CD14-positive monocyte (primary cell): ENCODE results near the gene KCNQ1. TPM values are rescaled to one million over a fixed set of nuclear protein-coding genes. Genes with fewer than 3 reads are reported as not detected.

Experiments
- DNase-seq, 3 donors: peaks; one replicate each; pipeline ENCODE4 v3.0.0-alpha.2; 2011 to 2022
- H2AFZ ChIP-seq: 2 replicates; pipeline ENCODE4 v1.6.0; 2012; ENCODE audit warnings: mild to moderate bottlenecking, low read depth, low read length, inconsistent platforms; ENCODE audit not compliant: insufficient read depth, poor library complexity, severe bottlenecking
- H3K27ac ChIP-seq, 2 donors: 1 replicate in 1 of 2; 2 replicates in 1 of 2; pipeline ENCODE4 v1.5.1; 2012 to 2013; ENCODE audit warnings: low read length in 2 of 2, control low read depth in 1 of 2, inconsistent platforms in 1 of 2, low read depth in 1 of 2, mild to moderate bottlenecking in 1 of 2
- H3K27me3 ChIP-seq, 2 donors: one replicate each; pipeline versions ENCODE4 v1.6.0 to v1.6.1; 2011 to 2013; ENCODE audit warnings: low read length in 2 of 2; ENCODE audit not compliant: control insufficient read depth in 2 of 2, insufficient read depth in 2 of 2
- H3K36me3 ChIP-seq, 2 donors: replicated peaks in 1 of 2; 1 replicate in 1 of 2; 2 replicates in 1 of 2; pipeline versions ENCODE4 v1.5.1 to v1.6.1; 2012 to 2013; ENCODE audit warnings: low read length in 2 of 2, control low read depth in 1 of 2, inconsistent platforms in 1 of 2, mild to moderate bottlenecking in 1 of 2; ENCODE audit not compliant: insufficient read depth in 2 of 2, control insufficient read depth in 1 of 2
- H3K4me1 ChIP-seq, 2 donors: 1 replicate in 1 of 2; 2 replicates in 1 of 2; pipeline versions ENCODE4 v1.5.1 to v1.6.1; 2012 to 2013; ENCODE audit warnings: low read length in 2 of 2, control low read depth in 1 of 2, inconsistent platforms in 1 of 2, mild to moderate bottlenecking in 1 of 2, moderate library complexity in 1 of 2; ENCODE audit not compliant: insufficient read depth in 2 of 2, control insufficient read depth in 1 of 2
- H3K4me2 ChIP-seq: replicated peaks from 2 replicates; pipeline ENCODE3; 2012; ENCODE audit warnings: low read length, moderate library complexity, mild to moderate bottlenecking; ENCODE audit not compliant: poor library complexity, severe bottlenecking; ENCODE audit errors: extremely low read depth
- H3K4me3 ChIP-seq, 3 experiments: fragments of 200-600 bp in 1 of 3; sonication (generic) in 1 of 3; replicated peaks in 1 of 3; 1 replicate in 2 of 3; 2 replicates in 1 of 3; pipeline ENCODE4 v1.5.1; 2011 to 2013; ENCODE audit warnings: low read length in 3 of 3, mild to moderate bottlenecking in 3 of 3, control low read depth in 2 of 3, low read depth in 2 of 3, inconsistent platforms in 1 of 3, moderate library complexity in 1 of 3
- H3K79me2 ChIP-seq: 2 replicates; pipeline ENCODE4 v1.6.0; 2012; ENCODE audit warnings: mild to moderate bottlenecking, control low read depth, inconsistent platforms, low read length, moderate library complexity; ENCODE audit not compliant: insufficient read depth
- H3K9ac ChIP-seq: 2 replicates; pipeline ENCODE4 v1.6.0; 2017; ENCODE audit warnings: low read length, mild to moderate bottlenecking; ENCODE audit not compliant: insufficient read depth, poor library complexity, severe bottlenecking
- H3K9me3 ChIP-seq, 2 donors: replicated peaks in 1 of 2; 1 replicate in 1 of 2; 2 replicates in 1 of 2; pipeline versions ENCODE4 v1.5.1 to v1.6.1; 2012 to 2013; ENCODE audit warnings: low read length in 2 of 2, control low read depth in 1 of 2; ENCODE audit not compliant: control insufficient read depth in 1 of 2, insufficient read depth in 1 of 2
- H4K20me1 ChIP-seq: 2 replicates; pipeline ENCODE4 v1.6.0; 2012; ENCODE audit warnings: mild to moderate bottlenecking, low read length, control low read depth, moderate library complexity; ENCODE audit not compliant: insufficient read depth
- H3K27ac Mint-ChIP-seq, 7 donors: one replicate each; pipeline ENCODE4 v1.8.0; 2020; ENCODE audit warnings: mild to moderate bottlenecking in 7 of 7, mixed read lengths in 7 of 7, moderate library complexity in 6 of 7, inconsistent platforms in 2 of 7
- H3K27me3 Mint-ChIP-seq, 3 donors: one replicate each; pipeline ENCODE4 v1.8.0; 2021 to 2022; ENCODE audit warnings: low read depth in 3 of 3, mild to moderate bottlenecking in 3 of 3, mixed read lengths in 3 of 3, moderate library complexity in 3 of 3, inconsistent platforms in 1 of 3
- H3K36me3 Mint-ChIP-seq, 2 donors: one replicate each; pipeline ENCODE4 v1.8.0; 2020; ENCODE audit warnings: mixed read lengths in 2 of 2, inconsistent platforms in 1 of 2, mild to moderate bottlenecking in 1 of 2
- H3K4me1 Mint-ChIP-seq: one replicate; pipeline ENCODE4 v1.8.0; 2020; ENCODE audit warnings: mild to moderate bottlenecking, mixed read lengths
- H3K4me3 Mint-ChIP-seq, 2 donors: one replicate each; pipeline ENCODE4 v1.8.0; 2020; ENCODE audit warnings: mild to moderate bottlenecking in 2 of 2, mixed read lengths in 2 of 2, moderate library complexity in 1 of 2
- H3K9me3 Mint-ChIP-seq, 7 donors: one replicate each; pipeline ENCODE4 v1.8.0; 2020 to 2022; ENCODE audit warnings: mixed read lengths in 7 of 7, mild to moderate bottlenecking in 6 of 7, moderate library complexity in 6 of 7, inconsistent platforms in 2 of 7
- WGBS: methylation state at CpG from one replicate; pipeline ENCODE4 v1.1.5; 2013; ENCODE audit warnings: missing lambda C conversion rate; ENCODE audit not compliant: insufficient coverage; 5-methylcytosine and 5-hydroxymethylcytosine counted together
- intact Hi-C, 2 donors: fragments of 100-400 bp; cut with micrococcal nuclease; formaldehyde crosslinking; loops; one replicate each; pipeline versions ENCODE4 v1.15.0 to v1.15.1; 2023
- polyA plus RNA-seq, 3 donors: library from polyadenylated mRNA; depleted of rRNA in 1 of 3; unstranded in 2 of 3; stranded (reverse) in 1 of 3; fragments of 300-500 nt in 2 of 3; fragments of >200 nt in 1 of 3; fragmentation: Illumina TruSeq in 2 of 3; gene quantifications; 1 replicate in 2 of 3; 2 replicates in 1 of 3; pipeline ENCODE4 v1.2.3, GENCODE V29; 2012 to 2021
- TF ChIP-seq, protein P1 (sequence below): fragments of 200-600 bp; IDR thresholded peaks from one replicate; pipeline ENCODE4 v1.8.0; 2022; ENCODE audit warnings: antibody characterized with exemption, mild to moderate bottlenecking

The KCNQ1 gene
- polyA plus RNA-seq, 3 donors: 14.9 to 31.8 (median 21.6) TPM

DNA sequence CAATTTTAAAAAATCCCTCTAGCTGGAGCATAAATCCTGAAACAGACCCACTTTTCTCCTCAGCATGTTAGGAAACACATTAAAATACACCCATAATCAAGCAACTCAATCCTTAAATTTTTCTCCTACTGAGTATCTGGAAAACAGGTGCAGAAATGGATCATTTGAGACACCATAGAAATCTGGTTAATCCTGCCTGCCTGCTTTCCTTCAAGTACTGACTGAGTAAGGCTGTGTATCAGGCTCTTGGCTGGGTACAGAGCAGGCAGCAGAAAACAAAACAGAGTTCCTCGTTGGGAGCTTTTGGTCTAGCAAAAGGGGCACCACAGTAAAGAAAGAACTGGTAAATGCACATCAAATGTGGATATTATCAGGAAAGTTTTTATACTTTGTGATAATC lies 253.1 kb downstream of the KCNQ1 start:
- intact Hi-C loops: loop anchor here in 1 of 2 donors (10.0 kb wide), 1 partner anchor 187 kb away; the partner anchor contains the start of gene CDKN1C
- peaks cover 8 to 12% (median 11%) of the 10 kb centered on the region in 7 donors for H3K9me3 Mint-ChIP-seq
- DNase-seq: no peak
- no peak overlapping the region for H3K4me2 ChIP-seq
- peaks cover 21 to 23% of the 10 kb centered on the region in 2 donors for H3K4me1 ChIP-seq
- H3K36me3 ChIP-seq: peaks cover 6 to 28% of the 10 kb centered on the region in 2 donors
- no peak overlapping the region for H2AFZ ChIP-seq
- H3K4me3 ChIP-seq: no peak overlapping the region
- H3K27ac ChIP-seq: no peak overlapping the region
- H3K27me3 Mint-ChIP-seq: peaks cover 3 to 7% (median 5%) of the 10 kb centered on the region in 3 donors
- peaks cover 7% of the 10 kb centered on the region for H3K79me2 ChIP-seq
- H3K9ac ChIP-seq: no peak overlapping the region
- no CpG with 5 or more reads among the region's 1 CpG for WGBS
- H3K9me3 ChIP-seq: peaks cover 11 to 17% of the 10 kb centered on the region in 2 donors
- peak overlapping the region in 1 of 2 donors; percentile 85 for H3K4me3 Mint-ChIP-seq
- H3K27me3 ChIP-seq: no peaks in the 10 kb centered on the region
- TF ChIP-seq, protein P1, sequence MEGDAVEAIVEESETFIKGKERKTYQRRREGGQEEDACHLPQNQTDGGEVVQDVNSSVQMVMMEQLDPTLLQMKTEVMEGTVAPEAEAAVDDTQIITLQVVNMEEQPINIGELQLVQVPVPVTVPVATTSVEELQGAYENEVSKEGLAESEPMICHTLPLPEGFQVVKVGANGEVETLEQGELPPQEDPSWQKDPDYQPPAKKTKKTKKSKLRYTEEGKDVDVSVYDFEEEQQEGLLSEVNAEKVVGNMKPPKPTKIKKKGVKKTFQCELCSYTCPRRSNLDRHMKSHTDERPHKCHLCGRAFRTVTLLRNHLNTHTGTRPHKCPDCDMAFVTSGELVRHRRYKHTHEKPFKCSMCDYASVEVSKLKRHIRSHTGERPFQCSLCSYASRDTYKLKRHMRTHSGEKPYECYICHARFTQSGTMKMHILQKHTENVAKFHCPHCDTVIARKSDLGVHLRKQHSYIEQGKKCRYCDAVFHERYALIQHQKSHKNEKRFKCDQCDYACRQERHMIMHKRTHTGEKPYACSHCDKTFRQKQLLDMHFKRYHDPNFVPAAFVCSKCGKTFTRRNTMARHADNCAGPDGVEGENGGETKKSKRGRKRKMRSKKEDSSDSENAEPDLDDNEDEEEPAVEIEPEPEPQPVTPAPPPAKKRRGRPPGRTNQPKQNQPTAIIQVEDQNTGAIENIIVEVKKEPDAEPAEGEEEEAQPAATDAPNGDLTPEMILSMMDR: no peak
- peaks cover 28% of the 10 kb centered on the region for H3K4me1 Mint-ChIP-seq
- H3K36me3 Mint-ChIP-seq: peaks cover 36% of the 10 kb centered on the region in 2 donors
- peaks cover 76% of the 10 kb centered on the region for H4K20me1 ChIP-seq
- H3K27ac Mint-ChIP-seq: no peak overlapping the region

DNA sequence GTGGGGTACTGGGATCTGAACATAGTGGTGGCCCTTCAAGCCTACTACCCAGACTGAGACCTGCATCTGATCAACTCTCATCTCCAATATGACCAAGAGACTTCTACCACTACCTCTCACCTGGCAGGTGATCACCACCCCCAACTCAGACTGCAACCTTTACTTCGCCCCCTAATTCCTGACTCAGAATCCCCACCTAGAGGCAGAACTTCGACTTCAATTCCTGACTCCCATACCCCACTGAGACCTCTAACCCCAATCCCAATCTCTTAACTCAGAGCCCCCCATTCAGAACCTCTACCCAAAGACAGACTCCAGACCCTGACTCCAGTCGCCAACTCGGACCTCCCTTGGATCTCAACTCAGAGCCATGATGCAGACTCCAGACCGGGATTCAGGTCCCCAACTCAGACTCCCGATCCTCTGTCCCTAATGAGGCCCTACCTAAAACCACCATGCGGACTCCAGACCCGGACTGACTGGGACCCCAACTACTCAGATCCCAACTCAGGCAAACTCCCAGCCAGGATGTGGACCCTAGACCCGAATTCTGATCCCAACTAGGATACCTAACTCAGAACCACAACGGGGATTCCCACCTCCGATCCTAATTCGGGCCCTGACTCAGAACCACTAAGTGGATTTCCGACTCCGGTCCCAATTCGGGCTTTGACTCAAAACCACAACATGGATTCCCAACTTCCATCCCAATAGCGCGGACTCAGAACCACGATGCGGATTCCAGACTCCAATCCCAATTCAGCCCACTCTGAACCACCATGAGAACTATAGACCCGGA lies 253.8 kb downstream of the KCNQ1 start:
- peaks cover 76% of the 10 kb centered on the region for H4K20me1 ChIP-seq
- H3K4me3 ChIP-seq: peak overlapping the region; percentile 39 to 73 (median 63)
- Mint-ChIP-seq H3K4me3 (peak overlapping the region; percentile 85 to 88), H3K9me3 (peaks cover 8 to 12% (median 11%) of the 10 kb centered on the region in 7 donors), H3K27me3 (peaks cover 3 to 7% (median 5%) of the 10 kb centered on the region in 3 donors), H3K27ac (peak overlapping the region in 4 of 7 donors; percentile 55 to 76 (median 63)), H3K36me3 (peaks cover 34 to 36% of the 10 kb centered on the region in 2 donors), H3K4me1 (peaks cover 34% of the 10 kb centered on the region)
- TF ChIP-seq, protein P1: no peak
- peaks cover 23 to 27% of the 10 kb centered on the region in 2 donors for H3K4me1 ChIP-seq
- no peak overlapping the region for H2AFZ ChIP-seq
- H3K79me2 ChIP-seq: peaks cover 7% of the 10 kb centered on the region
- intact Hi-C loops: loop anchor here in 1 of 2 donors (10.0 kb wide), 1 partner anchor 186 kb away; the partner anchor contains the start of gene CDKN1C
- peaks cover 6 to 21% of the 10 kb centered on the region in 2 donors for H3K36me3 ChIP-seq
- no peak overlapping the region for H3K27ac ChIP-seq
- H3K27me3 ChIP-seq: no peaks in the 10 kb centered on the region
- WGBS: 46% methylated on average over 20 of the region's 20 CpGs
- peak overlapping the region; percentile 64 for H3K9ac ChIP-seq
- peak in 1 of 3 donors; percentile 40 for DNase-seq
- H3K9me3 ChIP-seq: peaks cover 11 to 17% of the 10 kb centered on the region in 2 donors
- peak overlapping the region; percentile 74 for H3K4me2 ChIP-seq
